ENCODE data around the gene SLC48A1. TPM values are rescaled to one million over a fixed set of nuclear protein-coding genes. Genes with fewer than 3 reads are reported as not detected.
A peak's percentile ranks its signal among the peaks of the same experiment; 100 is the strongest.

Gene SLC48A1
- total RNA-seq, 1 experiment from 2014 or later: 20.0 TPM

- no peaks in the 10 kb centered on the region for H3K9me3 ChIP-seq (ENCODE audit: control insufficient read depth in 1 of 2, insufficient read depth in 1 of 2, low read depth in 1 of 2, low read length in 2 of 2)
- no peaks in the 10 kb centered on the region for H3K27me3 ChIP-seq (ENCODE audit: insufficient read depth, low read length)
- no peaks in the 10 kb centered on the region for H3K36me3 ChIP-seq (ENCODE audit: control insufficient read depth in 1 of 2, insufficient read depth in 2 of 2, low read length in 2 of 2)
- H2AFZ ChIP-seq (ENCODE audit: low read depth, low read length, poor library complexity, severe bottlenecking): no peak overlapping the region
- H3K4me2 ChIP-seq (ENCODE audit: low read length): no peak overlapping the region
- ATAC-seq (peak; percentile 53), DNase-seq (ENCODE audit: low read depth, low spot score) (no peak)
- H3K27ac ChIP-seq (ENCODE audit: low read depth, low read length): no peak overlapping the region; the same call in 1 of the 2 replicates
- H3K9ac ChIP-seq (ENCODE audit: low read length): no peak overlapping the region
- H3K4me3 ChIP-seq (replicated peaks in 1 of 2; ENCODE audit: low read depth in 1 of 2, low read length in 2 of 2): no peak overlapping the region
- BruUV-seq (replicated peaks): no TSS peak
- CTCF ChIA-PET: interaction anchor here (1.5 to 2.8 kb wide), 2 partner anchors 30 to 101 kb away, joined by 6 to 17 read pairs; no protein-coding TSS in a partner anchor
- no peaks in the 10 kb centered on the region for H3K79me2 ChIP-seq (ENCODE audit: insufficient read depth, low read length)
- peaks cover 25 to 35% of the 10 kb centered on the region in 2 experiments for H3K4me1 ChIP-seq (ENCODE audit: control insufficient read depth in 1 of 2, insufficient read depth in 2 of 2, low read length in 2 of 2)
- TF ChIP-seq CBX3 (IDR thresholded peaks at IDR 0.05; ENCODE audit: low read depth): no peak
- no peak for TF ChIP-seq CEBPB (IDR thresholded peaks at IDR 0.05; ENCODE audit: low read depth)
- no peak for TF ChIP-seq EZH2phosphoT487 (IDR thresholded peaks at IDR 0.05; ENCODE audit: borderline replicate concordance)
- TF ChIP-seq ZBTB33 (IDR thresholded peaks at IDR 0.05; ENCODE audit: extremely low read depth, insufficient replicate concordance, low read length): no peak
- TF ChIP-seq, protein P1, sequence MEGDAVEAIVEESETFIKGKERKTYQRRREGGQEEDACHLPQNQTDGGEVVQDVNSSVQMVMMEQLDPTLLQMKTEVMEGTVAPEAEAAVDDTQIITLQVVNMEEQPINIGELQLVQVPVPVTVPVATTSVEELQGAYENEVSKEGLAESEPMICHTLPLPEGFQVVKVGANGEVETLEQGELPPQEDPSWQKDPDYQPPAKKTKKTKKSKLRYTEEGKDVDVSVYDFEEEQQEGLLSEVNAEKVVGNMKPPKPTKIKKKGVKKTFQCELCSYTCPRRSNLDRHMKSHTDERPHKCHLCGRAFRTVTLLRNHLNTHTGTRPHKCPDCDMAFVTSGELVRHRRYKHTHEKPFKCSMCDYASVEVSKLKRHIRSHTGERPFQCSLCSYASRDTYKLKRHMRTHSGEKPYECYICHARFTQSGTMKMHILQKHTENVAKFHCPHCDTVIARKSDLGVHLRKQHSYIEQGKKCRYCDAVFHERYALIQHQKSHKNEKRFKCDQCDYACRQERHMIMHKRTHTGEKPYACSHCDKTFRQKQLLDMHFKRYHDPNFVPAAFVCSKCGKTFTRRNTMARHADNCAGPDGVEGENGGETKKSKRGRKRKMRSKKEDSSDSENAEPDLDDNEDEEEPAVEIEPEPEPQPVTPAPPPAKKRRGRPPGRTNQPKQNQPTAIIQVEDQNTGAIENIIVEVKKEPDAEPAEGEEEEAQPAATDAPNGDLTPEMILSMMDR (IDR thresholded peaks at IDR 0.05 in 2 of 3, conservative IDR thresholded peaks at IDR 0.05 in 1 of 3; ENCODE audit: borderline replicate concordance in 1 of 3, insufficient read depth in 1 of 3, low read depth in 2 of 3, low read length in 2 of 3): no peak
- TF ChIP-seq EZH2 (IDR thresholded peaks at IDR 0.05): no peak
- no peak for TF ChIP-seq TCF7L2 (IDR thresholded peaks at IDR 0.05; ENCODE audit: borderline replicate concordance, extremely low read depth, insufficient read depth, insufficient read length)
- no peaks in the 10 kb centered on the region for H4K20me1 ChIP-seq (ENCODE audit: insufficient read depth)
- no peaks in the 10 kb centered on the region for H3K9me2 ChIP-seq (ENCODE audit: insufficient read depth)
- RAD21 ChIA-PET (ENCODE audit: low non-redundant PET in 1 of 2, low total read pairs in 2 of 2, uncharacterized antibody in 2 of 2, unreplicated experiment in 2 of 2): interaction anchor here in 1 of 2 experiments (0.5 kb wide), 1 partner anchor 276 kb away, joined by 5 read pairs; no protein-coding TSS in a partner anchor
- intact Hi-C loops (cut with micrococcal nuclease): no loop called here
- POLR2A ChIA-PET: interaction anchor here (1.0 kb wide), 1 partner anchor 30 kb away, joined by 5 read pairs; no protein-coding TSS in a partner anchor
Measured at GRCh38 chr12:47736877-47737676, 36.0 kb upstream of the SLC48A1 start.
